Measurements from ENCODE around the gene SLC1A1.
"Not testable (repeated sequence)": the region's sequence is repeated elsewhere in the genome, so short reads cannot be mapped to it uniquely, and the experiment has no call there.

SLC1A1 gene

GRCh38 chr9:4541856-4542255 is 51.6 kb downstream of the SLC1A1 start:
- DNase-seq (ENCODE audit: low spot score), result no peak

GRCh38 chr9:4544714-4545113 is 54.4 kb downstream of the SLC1A1 start:
- DNase-seq (ENCODE audit: low spot score), result not testable (repeated sequence)

GRCh38 chr9:4547016-4547415 is 56.7 kb downstream of the SLC1A1 start:
- no peak for DNase-seq (ENCODE audit: low spot score)

- DNase-seq (ENCODE audit: low spot score), result no peak
Measured at GRCh38 chr9:4548811-4549725, 58.8 kb downstream of the SLC1A1 start.

- no peak for DNase-seq (ENCODE audit: low spot score)
Measured at GRCh38 chr9:4549751-4550295, 59.6 kb downstream of the SLC1A1 start.

- no peak for DNase-seq (ENCODE audit: low spot score)
Measured at GRCh38 chr9:4550777-4551484, 60.7 kb downstream of the SLC1A1 start.

GRCh38 chr9:4553951-4554381 is 63.7 kb downstream of the SLC1A1 start:
- no peak for DNase-seq (ENCODE audit: low spot score)

- no peak for DNase-seq (ENCODE audit: low spot score)
Measured at GRCh38 chr9:4555236-4555635, 65.0 kb downstream of the SLC1A1 start.

GRCh38 chr9:4558371-4558998 is 68.2 kb downstream of the SLC1A1 start:
- DNase-seq (ENCODE audit: low spot score), result no peak

- no peak for DNase-seq (ENCODE audit: low spot score)
Measured at GRCh38 chr9:4559261-4560182, 69.3 kb downstream of the SLC1A1 start.

GRCh38 chr9:4563105-4563504 is 72.8 kb downstream of the SLC1A1 start:
- no peak for DNase-seq (ENCODE audit: low spot score)

- DNase-seq (ENCODE audit: low spot score), result no peak
Measured at GRCh38 chr9:4566806-4567205, 76.5 kb downstream of the SLC1A1 start.

GRCh38 chr9:4567601-4568000 is 77.3 kb downstream of the SLC1A1 start:
- DNase-seq (ENCODE audit: low spot score), result no peak

GRCh38 chr9:4569101-4569500 is 78.8 kb downstream of the SLC1A1 start:
- DNase-seq (ENCODE audit: low spot score), result no peak

GRCh38 chr9:4572184-4572826 is 82.0 kb downstream of the SLC1A1 start:
- DNase-seq (ENCODE audit: low spot score), result no peak

GRCh38 chr9:4573176-4573575 is 82.9 kb downstream of the SLC1A1 start:
- DNase-seq (ENCODE audit: low spot score), result no peak

- no peak for DNase-seq (ENCODE audit: low spot score)
Measured at GRCh38 chr9:4573634-4574389, 83.5 kb downstream of the SLC1A1 start.

GRCh38 chr9:4574657-4575243 is 84.5 kb downstream of the SLC1A1 start:
- no peak for DNase-seq (ENCODE audit: low spot score)

- DNase-seq (ENCODE audit: low spot score), result no peak
Measured at GRCh38 chr9:4575997-4576396, 85.7 kb downstream of the SLC1A1 start.

- DNase-seq (ENCODE audit: low spot score), result no peak
Measured at GRCh38 chr9:4576448-4576847, 86.2 kb downstream of the SLC1A1 start.

Data from COLO829 (cell line).